Measurements from ENCODE around the gene IRS1.

- TF ChIP-seq, protein P1, sequence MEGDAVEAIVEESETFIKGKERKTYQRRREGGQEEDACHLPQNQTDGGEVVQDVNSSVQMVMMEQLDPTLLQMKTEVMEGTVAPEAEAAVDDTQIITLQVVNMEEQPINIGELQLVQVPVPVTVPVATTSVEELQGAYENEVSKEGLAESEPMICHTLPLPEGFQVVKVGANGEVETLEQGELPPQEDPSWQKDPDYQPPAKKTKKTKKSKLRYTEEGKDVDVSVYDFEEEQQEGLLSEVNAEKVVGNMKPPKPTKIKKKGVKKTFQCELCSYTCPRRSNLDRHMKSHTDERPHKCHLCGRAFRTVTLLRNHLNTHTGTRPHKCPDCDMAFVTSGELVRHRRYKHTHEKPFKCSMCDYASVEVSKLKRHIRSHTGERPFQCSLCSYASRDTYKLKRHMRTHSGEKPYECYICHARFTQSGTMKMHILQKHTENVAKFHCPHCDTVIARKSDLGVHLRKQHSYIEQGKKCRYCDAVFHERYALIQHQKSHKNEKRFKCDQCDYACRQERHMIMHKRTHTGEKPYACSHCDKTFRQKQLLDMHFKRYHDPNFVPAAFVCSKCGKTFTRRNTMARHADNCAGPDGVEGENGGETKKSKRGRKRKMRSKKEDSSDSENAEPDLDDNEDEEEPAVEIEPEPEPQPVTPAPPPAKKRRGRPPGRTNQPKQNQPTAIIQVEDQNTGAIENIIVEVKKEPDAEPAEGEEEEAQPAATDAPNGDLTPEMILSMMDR (conservative IDR thresholded peaks at IDR 0.05 in 1 of 2, IDR thresholded peaks at IDR 0.05 in 1 of 2; ENCODE audit: low read depth in 1 of 2, low read length in 2 of 2): no peak
- TF ChIP-seq EZH2 (IDR thresholded peaks at IDR 0.05; ENCODE audit: low read length, missing control alignments): no peak
These were observed 9.2 kb downstream of the IRS1 start for GRCh38 chr2:226790431-226790830.

Data from fibroblast of lung (primary cell).